GM11168 (cell line): ENCODE results near the gene STARD8.
"Not testable (repeated sequence)": the region's sequence is repeated elsewhere in the genome, so short reads cannot be mapped to it uniquely, and the experiment has no call there.

Experiments
- in situ Hi-C: fragments of 300-500 bp; cut with MboI; formaldehyde crosslinking; loops from one replicate; pipeline ENCODE4 v1.12.0; 2022; ENCODE audit warnings: low sequenced_read_pairs; ENCODE audit not compliant: unreplicated experiment

Gene STARD8

DNA sequence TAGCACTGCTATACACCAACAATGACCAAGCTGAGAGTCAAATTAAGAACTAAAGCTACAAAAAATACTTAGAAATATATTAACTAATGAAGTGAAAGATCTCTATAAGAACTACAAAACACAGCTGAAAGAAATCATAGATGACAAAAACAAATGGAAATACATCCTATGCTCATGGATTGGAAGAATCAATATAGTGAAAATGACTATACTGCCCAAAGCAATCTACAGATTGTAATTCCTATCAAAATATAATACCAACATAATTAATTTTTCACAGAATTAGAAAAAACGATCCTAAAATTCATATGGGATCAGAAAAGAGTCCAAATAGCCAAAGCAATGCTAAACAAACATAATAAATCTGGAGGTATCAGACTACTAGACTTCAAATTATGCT lies 87.8 kb downstream of the STARD8 start:
- in situ Hi-C loops, result no loop called here

DNA sequence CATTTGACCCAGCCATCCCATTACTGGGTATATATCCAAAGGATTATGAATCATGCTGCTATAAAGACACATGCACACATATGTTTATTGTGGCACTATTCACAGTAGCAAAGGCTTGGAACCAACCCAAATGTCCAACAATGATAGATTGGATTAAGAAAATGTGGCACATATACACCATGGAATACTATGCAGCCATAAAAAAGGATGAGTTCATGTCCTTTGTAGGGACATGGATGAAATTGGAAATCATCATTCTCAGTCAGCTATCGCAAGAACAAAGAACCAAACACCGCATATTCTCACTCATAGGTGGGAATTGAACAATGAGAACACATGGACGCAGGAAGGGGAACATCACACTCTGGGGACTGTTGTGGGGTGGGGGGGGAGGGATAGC lies 94.4 kb downstream of the STARD8 start:
- in situ Hi-C loops, result not testable (repeated sequence)

DNA sequence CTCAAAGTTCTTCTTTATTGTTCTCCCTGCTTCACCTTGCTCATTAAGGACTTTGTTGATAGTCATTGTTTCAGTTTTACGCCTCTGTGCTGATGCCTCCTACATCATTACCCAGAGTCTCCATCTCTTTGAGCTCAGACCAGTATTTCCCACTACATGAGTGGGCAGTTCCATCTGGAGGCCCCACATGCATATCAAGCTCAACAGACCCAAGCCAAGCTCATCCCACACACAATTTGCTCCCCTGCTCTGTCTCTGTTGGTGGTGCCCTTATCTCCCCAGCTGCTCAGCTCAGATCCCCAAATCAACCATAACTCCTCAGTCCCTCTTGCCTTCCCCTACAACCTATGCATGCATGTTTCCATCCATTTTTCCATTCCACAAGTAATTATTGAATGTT lies 96.3 kb downstream of the STARD8 start:
- in situ Hi-C loops, result no loop called here

DNA sequence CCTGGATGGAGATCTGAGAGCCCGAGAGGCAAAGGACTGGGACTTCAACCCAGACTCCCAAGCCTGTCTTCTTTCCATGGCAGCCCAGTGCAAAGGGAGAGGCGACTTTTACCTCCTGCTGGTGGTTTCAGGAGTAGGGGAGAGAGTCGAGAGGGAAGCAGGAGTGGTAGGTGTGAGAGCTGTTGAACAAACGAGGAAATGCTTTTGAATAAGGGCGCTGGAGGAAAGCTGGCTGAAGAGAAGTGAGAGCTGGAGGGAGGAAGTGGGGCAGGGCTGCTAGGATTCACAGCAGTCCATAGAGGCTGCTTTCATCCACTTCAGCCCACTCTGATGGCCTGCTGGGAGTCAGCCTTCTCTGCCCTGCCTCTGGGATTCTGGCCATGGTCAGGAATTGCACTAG lies 99.5 kb downstream of the STARD8 start:
- in situ Hi-C loops, result no loop called here

DNA sequence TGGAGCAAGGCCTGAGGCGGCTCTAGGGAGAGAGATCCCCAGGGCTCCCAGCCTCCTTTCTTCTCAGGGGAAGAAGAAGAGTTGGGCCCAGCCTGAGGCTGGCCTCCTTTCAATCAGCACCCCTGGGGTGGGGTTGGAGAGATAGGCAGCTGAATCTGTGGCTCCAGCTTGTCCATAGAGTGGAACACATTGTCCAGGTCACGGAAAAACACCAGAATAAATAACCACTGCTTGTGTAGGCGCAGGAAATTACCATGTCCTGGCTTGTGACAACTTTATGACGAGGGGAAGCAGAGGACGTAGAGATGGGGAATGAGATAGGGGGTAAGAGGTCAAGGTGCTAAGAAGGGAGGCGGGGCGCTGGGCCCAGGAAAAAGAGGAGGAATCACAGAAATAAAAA lies 100.6 kb downstream of the STARD8 start:
- in situ Hi-C loops, result no loop called here

DNA sequence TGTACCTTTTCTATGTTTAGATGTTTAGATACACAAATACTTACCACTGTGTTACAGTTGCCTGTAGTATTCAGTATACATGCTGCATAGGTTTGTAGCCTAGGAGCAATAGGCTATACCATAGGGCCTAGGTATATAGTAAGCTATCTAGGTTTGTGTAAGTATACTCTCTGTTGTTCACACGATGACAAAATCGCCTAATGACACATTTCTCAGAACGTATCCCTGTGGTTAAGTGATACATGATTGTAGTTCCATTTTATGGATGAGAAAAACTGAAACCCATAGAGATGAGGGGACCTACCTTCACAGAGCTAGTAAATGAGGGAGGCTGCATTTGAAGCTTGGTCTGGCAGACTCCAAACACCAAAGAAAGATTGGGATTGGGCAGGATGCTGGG lies 102.0 kb downstream of the STARD8 start:
- in situ Hi-C loops, result no loop called here

DNA sequence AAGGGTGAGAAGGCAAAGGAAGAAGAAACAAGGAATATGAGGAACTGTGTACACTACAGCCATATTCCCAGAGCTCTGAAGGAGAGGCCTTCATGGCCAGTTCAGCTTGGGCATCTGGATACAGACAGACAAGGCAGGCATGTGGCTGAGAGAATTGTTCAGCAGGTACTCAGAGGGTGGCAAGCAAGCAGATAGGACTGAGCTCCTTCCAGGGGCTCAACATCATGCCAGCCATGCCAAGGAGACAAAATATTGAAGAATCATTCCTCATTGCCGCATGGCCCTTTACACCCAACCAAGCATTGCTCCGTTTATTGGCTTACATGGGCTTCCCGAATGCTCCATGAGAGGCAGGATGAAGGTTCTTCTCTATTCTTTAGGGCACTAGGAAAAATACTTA lies 102.8 kb downstream of the STARD8 start:
- in situ Hi-C loops, result no loop called here

DNA sequence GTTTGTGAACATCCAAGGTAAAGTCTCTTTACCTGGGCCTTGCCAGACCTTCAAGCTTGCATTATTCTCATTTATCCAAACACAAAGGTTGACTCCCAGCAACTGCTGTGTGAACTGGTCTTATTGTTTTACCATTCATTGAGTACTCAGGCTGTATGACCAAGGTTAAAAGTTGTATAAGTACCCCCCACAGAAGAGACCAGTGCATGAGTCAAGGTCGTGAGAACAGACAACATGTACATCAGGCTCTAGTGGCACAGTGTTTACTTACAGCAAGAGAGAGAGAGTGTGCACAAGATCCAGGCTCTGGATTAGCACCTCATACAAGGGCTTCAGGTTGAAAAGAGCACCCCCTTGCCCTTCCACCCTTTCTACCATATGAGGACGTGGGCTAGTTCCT lies 103.9 kb downstream of the STARD8 start:
- in situ Hi-C loops, result no loop called here

DNA sequence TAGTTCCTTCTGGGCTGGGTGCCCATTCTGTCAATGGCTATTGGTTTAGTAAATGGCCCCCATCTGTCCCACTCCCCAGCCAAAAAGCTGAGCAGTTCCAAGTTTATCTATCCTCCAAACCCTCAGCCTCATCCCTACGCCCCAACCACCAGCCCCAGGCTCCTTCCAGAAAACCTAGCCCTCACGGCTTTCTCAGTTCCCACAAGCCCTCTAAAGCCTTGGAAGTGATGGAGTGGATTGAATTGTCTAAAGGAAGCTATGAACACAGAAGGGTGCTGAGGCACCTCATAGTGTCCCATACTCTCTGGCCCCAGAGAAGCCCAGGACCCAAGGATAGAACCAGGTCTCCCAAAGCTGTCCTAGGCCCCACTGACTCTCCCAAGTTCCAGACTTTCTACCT lies 105.8 kb downstream of the STARD8 start:
- in situ Hi-C loops, result no loop called here

DNA sequence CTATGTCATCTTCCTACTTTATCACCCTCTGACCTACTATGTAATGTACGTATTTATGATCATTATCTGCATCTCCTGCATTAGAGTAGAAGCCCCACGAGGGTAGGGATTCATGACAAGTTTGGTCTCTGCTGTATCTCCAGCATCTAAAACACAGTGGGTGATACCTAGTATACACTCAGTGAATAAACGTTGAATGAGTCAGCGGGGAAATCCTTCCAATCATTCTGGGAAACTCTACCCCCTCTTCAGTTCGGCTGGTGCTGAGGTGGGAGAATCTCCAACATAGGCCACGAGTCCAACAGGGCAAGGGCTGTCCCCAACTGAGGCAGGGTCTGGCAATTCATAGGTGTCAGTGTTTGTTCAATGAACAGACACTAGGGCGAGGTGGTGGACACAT lies 106.9 kb downstream of the STARD8 start:
- in situ Hi-C loops, result no loop called here

DNA sequence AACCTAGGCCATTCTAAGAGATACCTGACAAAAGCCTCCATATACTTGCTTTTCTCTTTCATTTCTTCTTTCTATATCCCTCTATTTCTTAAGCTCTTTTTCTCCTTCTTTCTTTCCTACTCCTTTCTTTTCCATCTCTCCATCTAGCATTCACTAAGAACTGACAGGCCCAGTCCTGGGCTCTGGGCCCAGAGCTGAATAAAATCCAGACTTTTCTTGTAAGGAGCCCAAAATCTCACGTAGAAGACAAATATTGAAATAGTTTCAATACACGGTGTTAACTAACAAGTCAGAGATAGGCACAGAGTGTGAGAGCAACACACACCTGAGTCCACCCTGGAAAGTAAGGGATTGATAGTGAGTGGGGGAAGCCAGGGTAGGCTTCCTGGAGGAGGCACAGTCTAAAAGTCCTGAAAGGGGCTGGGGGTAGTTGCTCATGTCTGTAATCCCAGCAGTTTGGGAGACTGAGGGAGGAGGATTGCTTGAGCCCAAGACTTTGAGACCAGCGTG lies 108.2 kb downstream of the STARD8 start:
- in situ Hi-C loops, result no loop called here

DNA sequence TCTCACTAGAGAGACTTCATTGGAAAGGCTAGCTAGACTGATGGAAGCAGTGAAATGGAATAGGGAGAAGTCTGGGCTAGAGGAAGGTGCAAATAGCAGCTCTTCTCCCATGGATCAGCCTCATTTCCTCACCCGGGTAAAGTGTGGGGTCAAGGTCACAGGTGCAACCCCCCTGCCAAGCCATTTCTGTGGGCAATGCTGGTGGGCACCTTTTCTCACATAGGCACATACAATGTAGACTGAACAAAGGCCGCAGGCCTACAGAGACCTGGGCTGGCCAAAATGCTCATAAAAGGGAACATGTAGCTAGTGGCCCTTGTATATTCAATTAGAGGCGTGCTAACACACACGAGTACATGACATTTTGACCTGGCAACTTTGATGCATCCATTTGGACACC lies 109.9 kb downstream of the STARD8 start:
- in situ Hi-C loops, result no loop called here

DNA sequence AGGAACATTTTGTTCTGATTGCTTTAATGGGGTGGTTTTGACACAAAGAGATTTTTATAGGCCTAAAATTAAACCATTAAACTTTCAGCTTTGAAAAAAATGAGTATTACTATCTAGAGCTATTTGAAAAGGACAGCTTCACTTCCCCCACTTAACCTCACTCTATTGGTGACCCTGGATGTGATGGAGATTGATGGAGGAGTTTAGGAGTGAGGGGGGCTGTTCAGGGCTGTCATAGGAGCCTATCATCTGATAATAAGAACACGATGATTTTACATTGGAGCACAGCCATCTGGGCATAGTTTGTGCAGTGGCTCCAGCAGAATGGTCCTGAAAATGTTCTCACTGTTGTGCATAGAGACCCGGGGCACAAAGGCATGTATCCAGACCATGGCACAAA lies 110.3 kb downstream of the STARD8 start:
- in situ Hi-C loops, result no loop called here

DNA sequence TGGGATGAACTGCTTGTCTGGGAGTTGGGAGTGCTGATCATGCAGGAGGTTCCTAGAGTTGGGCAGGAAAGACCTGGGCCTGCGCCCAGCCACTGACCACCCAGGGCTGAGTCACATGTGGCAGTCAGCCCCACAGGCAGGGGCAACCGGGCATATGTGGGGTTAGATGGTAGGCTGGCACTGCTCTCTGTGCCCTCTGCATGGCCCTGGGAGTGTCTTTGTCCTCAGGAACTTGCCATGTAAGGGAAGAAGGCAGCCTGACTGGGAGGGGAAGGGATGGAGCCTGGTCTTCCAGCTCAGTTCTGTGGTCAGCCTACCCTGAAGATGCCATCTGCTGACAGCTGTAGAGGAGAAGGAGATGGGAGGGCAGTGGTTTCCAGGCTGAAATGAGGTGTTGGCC lies 111.2 kb downstream of the STARD8 start:
- in situ Hi-C loops, result no loop called here

DNA sequence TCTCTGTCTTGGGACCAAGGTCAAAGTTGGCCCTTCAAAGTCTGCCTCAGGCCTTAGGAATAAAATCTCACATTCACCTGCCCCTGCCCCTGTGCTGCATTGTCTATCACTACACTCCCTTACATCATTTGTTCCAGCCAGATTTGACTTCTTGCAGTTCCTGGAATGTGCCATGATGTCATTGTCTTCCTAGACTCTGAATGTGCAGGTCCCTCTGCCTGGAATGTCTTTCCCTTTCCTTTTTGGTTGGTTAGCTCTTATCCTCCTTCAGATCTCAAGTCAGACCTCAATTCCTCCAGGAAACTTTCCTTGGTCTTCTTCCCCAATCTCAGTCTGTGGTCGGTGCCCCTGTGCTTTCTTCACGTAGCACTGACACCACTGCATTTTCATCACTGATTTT lies 113.6 kb downstream of the STARD8 start:
- in situ Hi-C loops, result no loop called here

DNA sequence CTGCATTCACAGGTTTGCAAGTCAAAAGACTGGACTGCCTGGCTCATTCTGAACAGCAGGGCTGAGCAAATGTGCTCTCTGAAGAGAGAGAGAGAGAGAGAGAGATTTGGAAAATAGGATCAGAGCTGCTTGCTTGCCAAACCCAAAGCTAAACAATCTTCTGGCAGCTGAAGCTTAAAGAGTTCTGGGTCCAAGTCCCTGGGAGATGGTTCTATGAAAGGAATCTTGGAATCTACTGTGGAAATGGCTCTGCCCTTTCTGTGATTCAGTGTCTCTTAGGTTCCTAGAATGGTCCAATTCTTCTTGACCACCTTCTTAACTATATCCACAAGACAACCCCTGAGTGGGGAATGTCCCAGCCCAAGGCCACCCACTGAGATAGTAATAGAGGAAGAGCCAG lies 115.3 kb downstream of the STARD8 start:
- in situ Hi-C loops, result no loop called here

DNA sequence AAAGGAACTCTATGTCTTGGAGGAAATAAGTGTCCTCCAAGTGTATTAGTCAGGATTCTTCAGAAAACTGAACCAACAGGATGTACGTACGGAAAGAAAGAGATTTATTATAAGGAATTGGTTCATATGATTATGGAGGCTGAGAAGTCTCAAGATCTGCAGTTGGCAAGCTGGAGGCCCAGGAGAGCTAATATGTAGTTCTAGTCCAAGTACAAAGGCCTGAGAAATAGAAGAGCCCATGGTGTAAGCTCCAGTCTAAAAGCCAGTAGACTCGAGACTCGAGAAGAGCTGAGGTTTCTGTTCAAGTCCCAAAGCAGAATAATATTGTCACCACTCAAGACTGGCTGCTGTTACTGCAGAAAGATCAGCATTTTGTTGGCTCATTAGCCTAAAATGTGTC lies 116.0 kb downstream of the STARD8 start:
- in situ Hi-C loops, result no loop called here
